ENCODE measurements around the gene VPS8.

The VPS8 gene

DNA sequence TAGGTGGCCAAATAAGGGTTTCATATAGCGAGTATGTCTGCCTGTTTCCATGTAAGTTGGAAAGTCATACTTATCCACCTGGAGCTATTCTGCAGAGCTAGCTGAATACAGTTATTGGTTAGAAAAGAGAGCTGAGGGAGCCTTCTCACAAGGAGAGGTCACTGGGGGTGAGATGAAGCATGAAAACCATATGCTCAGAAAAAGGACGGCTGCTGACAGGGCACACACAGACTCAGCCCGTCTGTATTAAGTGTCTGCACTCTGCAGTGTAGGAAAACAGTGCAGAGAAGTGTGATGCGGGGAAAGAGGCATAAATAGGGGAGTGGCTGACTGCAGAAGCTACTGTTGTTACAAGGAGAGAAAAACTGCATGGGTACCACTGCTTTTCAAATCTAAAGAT, 282.7 kb downstream of the VPS8 start:
- H3K36me3 ChIP-seq (ENCODE audit: control insufficient read depth, insufficient read depth, low read length) = no peaks in the 10 kb centered on the region
- H3K27me3 ChIP-seq (ENCODE audit: control insufficient read depth, insufficient read depth, low read length, poor library complexity, severe bottlenecking) = no peaks in the 10 kb centered on the region
- H3K4me1 ChIP-seq (ENCODE audit: control insufficient read depth, insufficient read depth, low read length) = no peaks in the 10 kb centered on the region
- H3K4me3 ChIP-seq (ENCODE audit: insufficient read depth, low read depth, low read length) = no peak overlapping the region
- WGBS, 2 experiments = 87 to 88% methylated on average over 4 of the region's 4 CpGs
- no peaks in the 10 kb centered on the region for H3K9me3 ChIP-seq (ENCODE audit: control insufficient read depth, low read length)
- H3K27ac ChIP-seq (ENCODE audit: insufficient read depth, low read depth, low read length, poor library complexity, severe bottlenecking) = no peak overlapping the region
